SK-N-SH (cell line): Measurements from ENCODE around the gene ENPP7. TPM values are rescaled to one million over a fixed set of nuclear protein-coding genes. Genes with fewer than 3 reads are reported as not detected.

ENCODE experiments used
- CTCF ChIA-PET: fragments of 300-600, 350-600 bp; formaldehyde crosslinking; extraction: SDS; loops from one replicate; lab custom pipeline; 2021; lab: Yijun Ruan, JAX
- POLR2A ChIA-PET: fragments of 350-600 bp; sonication (Branson Sonifier 250); formaldehyde crosslinking; extraction: SDS; loops from one replicate; lab custom pipeline; 2020; ENCODE audit warnings: antibody characterized with exemption, inconsistent platforms; lab: Yijun Ruan, JAX
- DNase-seq: peaks from one replicate; pipeline ENCODE4 v3.0.0; 2012
- H2AFZ ChIP-seq: fragments of 200-600 bp; sonication (generic); 2 replicates; pipeline ENCODE4 v1.8.1; 2016; ENCODE audit warnings: antibody characterized with exemption, mild to moderate bottlenecking, low read depth
- H3F3A ChIP-seq: fragments of 200-600 bp; sonication (generic); replicated peaks from 2 replicates; pipeline ENCODE3; 2016; ENCODE audit warnings: antibody characterized with exemption, mild to moderate bottlenecking; ENCODE audit not compliant: insufficient read depth
- H3K27ac ChIP-seq, 2 experiments: fragments of 200-500 bp in 1 of 2; fragments of 200-600 bp in 1 of 2; sonication (Bioruptor generic) in 1 of 2; sonication (generic), shearing (Covaris generic) in 1 of 2; 2 replicates each; pipeline versions ENCODE4 v1.5.1 to v1.6.1; 2014 to 2016; ENCODE audit warnings: low read depth in 2 of 2, inconsistent platforms in 1 of 2, low read length in 1 of 2, mild to moderate bottlenecking in 1 of 2, mixed read lengths in 1 of 2
- H3K27me3 ChIP-seq: fragments of 200-600 bp; sonication (generic), shearing (Covaris generic); 2 replicates; pipeline ENCODE4 v1.6.1; 2016; ENCODE audit warnings: mixed run types; ENCODE audit not compliant: insufficient read depth
- H3K36me3 ChIP-seq, 2 experiments: fragments of 200-500 bp in 1 of 2; fragments of 200-600 bp in 1 of 2; sonication (Bioruptor generic) in 1 of 2; sonication (generic) in 1 of 2; replicated peaks in 1 of 2; 2 replicates each; pipeline versions ENCODE3 to v1.5.1; 2014 to 2016; ENCODE audit warnings: low read length in 1 of 2, mild to moderate bottlenecking in 1 of 2; ENCODE audit not compliant: insufficient read depth in 2 of 2, control insufficient read depth in 1 of 2
- H3K4me1 ChIP-seq, 2 experiments: fragments of 200-500 bp in 1 of 2; fragments of 200-600 bp in 1 of 2; sonication (Bioruptor generic) in 1 of 2; sonication (generic), shearing (Covaris generic) in 1 of 2; 2 replicates each; pipeline versions ENCODE4 v1.5.1 to v1.6.1; 2014 to 2016; ENCODE audit warnings: low read depth in 1 of 2, low read length in 1 of 2, mixed run types in 1 of 2; ENCODE audit not compliant: insufficient read depth in 2 of 2, control insufficient read depth in 1 of 2
- H3K4me2 ChIP-seq: fragments of 200-600 bp; sonication (generic), shearing (Covaris generic); 2 replicates; pipeline ENCODE4 v1.6.1; 2017; ENCODE audit warnings: mixed run types
- H3K4me3 ChIP-seq, 2 experiments: fragments of 200-500 bp in 1 of 2; fragments of 200-600 bp in 1 of 2; sonication (Bioruptor generic) in 1 of 2; sonication (generic), shearing (Covaris generic) in 1 of 2; 2 replicates each; pipeline versions ENCODE4 v1.5.1 to v1.8.1; 2014 to 2016; ENCODE audit warnings: low read depth in 2 of 2, inconsistent platforms in 1 of 2, low read length in 1 of 2, mild to moderate bottlenecking in 1 of 2, mixed read lengths in 1 of 2, moderate library complexity in 1 of 2
- H3K79me2 ChIP-seq: fragments of 200-600 bp; sonication (generic); 2 replicates; pipeline ENCODE4 v1.8.1; 2017; ENCODE audit warnings: mild to moderate bottlenecking; ENCODE audit not compliant: insufficient read depth
- H3K9ac ChIP-seq: fragments of 200-600 bp; sonication (generic); 2 replicates; pipeline ENCODE4 v1.6.1; 2017; ENCODE audit warnings: mixed run types
- H3K9me2 ChIP-seq: fragments of 200-600 bp; sonication (generic); 2 replicates; pipeline ENCODE4 v1.6.1; 2017; ENCODE audit warnings: mixed run types
- H3K9me3 ChIP-seq: fragments of 200-600 bp; sonication (generic); 2 replicates; pipeline ENCODE4 v1.6.1; 2017; ENCODE audit warnings: mixed run types, mild to moderate bottlenecking, moderate library complexity
- H4K20me1 ChIP-seq: fragments of 200-600 bp; sonication (generic); 2 replicates; pipeline ENCODE4 v1.6.1; 2017; ENCODE audit warnings: mild to moderate bottlenecking, mixed run types; ENCODE audit not compliant: insufficient read depth
- CHD2 ChIP-seq: fragments of 150-350 bp; IDR thresholded peaks from 2 replicates; pipeline ENCODE4 v1.6.1; 2018; ENCODE audit warnings: low read length; ENCODE audit not compliant: partially characterized antibody
- CTCF ChIP-seq: fragments of 200-600 bp; sonication (generic); IDR thresholded peaks from 2 replicates; pipeline ENCODE4 v1.6.1; 2017; ENCODE audit warnings: antibody characterized with exemption, mild to moderate bottlenecking, moderate library complexity
- EZH2phosphoT487 ChIP-seq: fragments of 200-600 bp; sonication (generic); IDR thresholded peaks from 2 replicates; pipeline ENCODE4 v1.6.1; 2017; ENCODE audit warnings: low read depth, mixed run types, mild to moderate bottlenecking, antibody characterized with exemption, moderate library complexity, borderline replicate concordance
- FOSL2 ChIP-seq: IDR thresholded peaks from 2 replicates; pipeline ENCODE4 v1.4.0; 2012; ENCODE audit warnings: low read depth, mild to moderate bottlenecking, moderate library complexity, borderline replicate concordance
- FOXM1 ChIP-seq: IDR thresholded peaks from 2 replicates; pipeline ENCODE4 v1.4.0; 2012; ENCODE audit warnings: low read depth, mild to moderate bottlenecking
- GABPA ChIP-seq: IDR thresholded peaks from 2 replicates; pipeline ENCODE4 v1.4.0; 2012; ENCODE audit warnings: low read depth, mild to moderate bottlenecking
- IRF3 ChIP-seq: fragments of 150-350 bp; IDR thresholded peaks from 2 replicates; pipeline ENCODE4 v1.6.1; 2016; ENCODE audit warnings: mild to moderate bottlenecking, low read depth, low read length
- MAX ChIP-seq: IDR thresholded peaks from 2 replicates; pipeline ENCODE4 v1.4.0; 2012; ENCODE audit warnings: low read depth
- NFIC ChIP-seq: IDR thresholded peaks from 2 replicates; pipeline ENCODE4 v1.4.0; 2012; ENCODE audit warnings: borderline replicate concordance
- NRF1 ChIP-seq: IDR thresholded peaks from 2 replicates; pipeline ENCODE4 v1.6.1; 2012; ENCODE audit warnings: low read depth, mild to moderate bottlenecking, low read length
- RAD21 ChIP-seq: IDR thresholded peaks from 2 replicates; pipeline ENCODE4 v1.6.1; 2012; ENCODE audit warnings: mild to moderate bottlenecking, low read length
- RXRA ChIP-seq: IDR thresholded peaks from 2 replicates; pipeline ENCODE4 v1.4.0; 2012; ENCODE audit warnings: low read depth, mild to moderate bottlenecking, borderline replicate concordance
- TEAD4 ChIP-seq: IDR thresholded peaks from 2 replicates; pipeline ENCODE4 v1.4.0; 2012; ENCODE audit warnings: mild to moderate bottlenecking, borderline replicate concordance; ENCODE audit not compliant: insufficient read depth
- USF1 ChIP-seq: IDR thresholded peaks from 2 replicates; pipeline ENCODE4 v1.4.0; 2012; ENCODE audit warnings: low read depth, borderline replicate concordance
- WGBS: methylation state at CpG from one replicate; pipeline ENCODE4 v1.1.6; 2017; ENCODE audit warnings: low lambda C conversion rate; 5-methylcytosine and 5-hydroxymethylcytosine counted together
- polyA plus RNA-seq, 3 experiments: library from polyadenylated mRNA; depleted of rRNA; stranded (reverse); fragments of >200 nt; gene quantifications; 2 replicates each; pipeline ENCODE4 v1.2.3, GENCODE V29; 2012
- TF ChIP-seq, protein P1 (sequence below): IDR thresholded peaks from 2 replicates; pipeline ENCODE4; 2012
- TF ChIP-seq, protein P2 (sequence below): IDR thresholded peaks from 2 replicates; pipeline ENCODE4 v1.4.0; 2012; ENCODE audit warnings: low read depth, borderline replicate concordance

The ENPP7 gene
- polyA plus RNA-seq, 1 of the 3 experiments (the other 2 are of a cell fraction): not detected

DNA sequence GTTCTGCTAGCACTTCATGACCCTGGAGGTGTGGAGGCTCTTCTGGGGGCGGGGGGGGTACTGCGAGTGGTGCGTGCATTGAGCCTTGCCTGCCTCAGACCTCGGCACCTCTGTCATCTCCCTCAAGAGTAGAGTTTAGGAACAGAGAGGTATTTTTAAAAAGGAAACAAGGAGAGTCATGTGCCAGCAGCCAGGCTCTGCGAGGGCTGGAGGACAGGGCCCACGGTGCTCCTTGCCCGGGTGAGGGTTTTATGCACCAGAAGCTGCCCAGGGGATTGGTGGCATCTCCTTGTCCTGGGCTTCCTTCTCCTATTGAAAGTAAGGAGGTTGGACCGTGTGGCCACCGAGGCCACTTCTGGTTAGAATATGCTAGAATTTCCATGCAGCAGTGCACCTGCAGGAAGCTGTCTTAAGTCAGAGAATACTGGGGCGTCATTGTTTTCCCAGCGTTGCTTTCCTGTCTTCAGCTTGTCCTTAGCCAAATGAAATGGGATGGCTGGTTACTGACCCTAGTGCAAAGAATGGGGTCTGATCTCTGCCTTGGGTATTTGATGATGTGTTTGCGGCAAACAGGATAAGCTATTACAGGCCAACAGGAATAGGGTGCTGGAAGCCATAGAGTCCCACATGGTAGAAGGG lies 50.4 kb downstream of the ENPP7 start:
- no peak overlapping the region for H2AFZ ChIP-seq
- H3K36me3 ChIP-seq: peaks cover 8 to 56% of the 10 kb centered on the region in 2 experiments
- H3F3A ChIP-seq: peaks cover 7% of the 10 kb centered on the region
- H3K79me2 ChIP-seq: peaks cover 36% of the 10 kb centered on the region
- TF ChIP-seq MAX (no peak), GABPA (no peak), FOXM1 (no peak), NRF1 (no peak), TEAD4 (no peak)
- WGBS: 92% methylated on average over 12 of the region's 12 CpGs
- no peaks in the 10 kb centered on the region for H3K9me2 ChIP-seq
- H3K9ac ChIP-seq: no peak overlapping the region
- CTCF ChIA-PET: interaction anchor here (0.8 to 1.9 kb wide), 6 partner anchors 13 to 54 kb away, joined by 3 to 8 read pairs (median 4); partner anchors contain the start of gene CBX8
- POLR2A ChIA-PET: interaction anchor here (0.8 kb wide), 1 partner anchor 12 kb away, joined by 3 read pairs; no protein-coding TSS in a partner anchor
- no peak overlapping the region; a peak in 1 of 4 replicates for H3K27ac ChIP-seq
- no peak overlapping the region for H3K4me3 ChIP-seq
- H3K27me3 ChIP-seq: peaks cover 4% of the 10 kb centered on the region; the same call in 1 of the 2 replicates
- no peaks in the 10 kb centered on the region for H3K9me3 ChIP-seq
- H4K20me1 ChIP-seq: peaks cover 32% of the 10 kb centered on the region; the same call in 1 of the 2 replicates
- H3K4me2 ChIP-seq: no peak overlapping the region
- H3K4me1 ChIP-seq: peaks cover 0 to 26% of the 10 kb centered on the region in 2 experiments; a peak in 3 of 4 replicates
- DNase-seq: no peak

DNA sequence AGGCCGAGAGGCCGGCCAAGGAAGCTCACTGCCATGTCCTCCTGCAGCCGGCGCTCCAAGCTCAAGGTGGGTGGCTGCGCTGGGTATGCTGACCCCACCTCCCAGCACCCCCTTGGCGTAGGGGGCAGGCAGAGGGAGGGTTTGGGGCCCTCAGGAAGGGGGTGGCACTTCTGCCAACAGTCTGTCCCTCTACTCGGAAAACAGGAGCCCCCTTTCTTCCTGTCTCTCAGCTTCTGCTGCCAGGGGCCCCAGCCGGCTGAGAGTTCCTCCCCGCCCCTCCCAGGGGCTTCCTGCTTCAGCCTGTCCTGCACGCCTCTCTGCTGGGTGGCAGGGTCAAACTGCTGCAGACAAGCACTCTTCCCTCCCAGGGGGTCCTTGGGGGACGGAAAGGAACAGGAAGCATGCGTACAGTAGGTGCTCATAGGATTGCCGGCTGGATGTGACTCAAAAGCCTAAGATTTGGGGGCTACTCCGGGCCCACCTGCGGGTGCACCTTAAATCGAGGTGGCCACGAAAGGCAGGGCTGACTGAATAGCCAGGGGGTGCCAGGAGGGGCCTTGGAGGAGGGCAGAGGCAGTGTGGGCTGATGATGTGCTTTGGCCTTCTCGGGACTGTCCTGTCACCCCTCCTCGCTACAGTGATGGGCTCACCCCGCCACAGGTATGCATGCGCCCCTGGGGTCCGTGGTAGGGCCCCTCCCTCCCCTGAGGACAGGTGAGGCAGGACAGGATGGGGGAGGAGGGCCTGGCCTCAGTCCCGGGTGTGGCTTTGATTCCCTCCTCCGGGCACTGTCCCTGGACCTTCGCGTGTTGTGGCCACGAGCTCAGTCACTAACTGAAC lies 51.2 kb downstream of the ENPP7 start:
- no peaks in the 10 kb centered on the region for H3K9me3 ChIP-seq
- peaks cover 0 to 34% of the 10 kb centered on the region in 2 experiments; a peak in 3 of 4 replicates for H3K4me1 ChIP-seq
- ChIA-PET POLR2A (interaction anchor here (0.8 to 1.2 kb wide), 2 partner anchors 11 to 15 kb away, joined by 3 read pairs; partner anchors contain the start of gene CBX8), CTCF (interaction anchor here (0.8 to 1.8 kb wide), 6 partner anchors 12 to 53 kb away, joined by 3 to 8 read pairs (median 4); partner anchors contain the start of gene CBX8)
- WGBS: 94% methylated on average over 25 of the region's 27 CpGs
- TF ChIP-seq, protein P1, sequence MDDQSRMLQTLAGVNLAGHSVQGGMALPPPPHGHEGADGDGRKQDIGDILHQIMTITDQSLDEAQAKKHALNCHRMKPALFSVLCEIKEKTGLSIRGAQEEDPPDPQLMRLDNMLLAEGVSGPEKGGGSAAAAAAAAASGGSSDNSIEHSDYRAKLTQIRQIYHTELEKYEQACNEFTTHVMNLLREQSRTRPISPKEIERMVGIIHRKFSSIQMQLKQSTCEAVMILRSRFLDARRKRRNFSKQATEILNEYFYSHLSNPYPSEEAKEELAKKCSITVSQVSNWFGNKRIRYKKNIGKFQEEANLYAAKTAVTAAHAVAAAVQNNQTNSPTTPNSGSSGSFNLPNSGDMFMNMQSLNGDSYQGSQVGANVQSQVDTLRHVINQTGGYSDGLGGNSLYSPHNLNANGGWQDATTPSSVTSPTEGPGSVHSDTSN: no peak
- TF ChIP-seq IRF3: no peak
- TF ChIP-seq, protein P2, sequence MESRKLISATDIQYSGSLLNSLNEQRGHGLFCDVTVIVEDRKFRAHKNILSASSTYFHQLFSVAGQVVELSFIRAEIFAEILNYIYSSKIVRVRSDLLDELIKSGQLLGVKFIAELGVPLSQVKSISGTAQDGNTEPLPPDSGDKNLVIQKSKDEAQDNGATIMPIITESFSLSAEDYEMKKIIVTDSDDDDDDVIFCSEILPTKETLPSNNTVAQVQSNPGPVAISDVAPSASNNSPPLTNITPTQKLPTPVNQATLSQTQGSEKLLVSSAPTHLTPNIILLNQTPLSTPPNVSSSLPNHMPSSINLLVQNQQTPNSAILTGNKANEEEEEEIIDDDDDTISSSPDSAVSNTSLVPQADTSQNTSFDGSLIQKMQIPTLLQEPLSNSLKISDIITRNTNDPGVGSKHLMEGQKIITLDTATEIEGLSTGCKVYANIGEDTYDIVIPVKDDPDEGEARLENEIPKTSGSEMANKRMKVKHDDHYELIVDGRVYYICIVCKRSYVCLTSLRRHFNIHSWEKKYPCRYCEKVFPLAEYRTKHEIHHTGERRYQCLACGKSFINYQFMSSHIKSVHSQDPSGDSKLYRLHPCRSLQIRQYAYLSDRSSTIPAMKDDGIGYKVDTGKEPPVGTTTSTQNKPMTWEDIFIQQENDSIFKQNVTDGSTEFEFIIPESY: no peak
- no peak for TF ChIP-seq CTCF
- TF ChIP-seq EZH2phosphoT487: no peak
- TF ChIP-seq NFIC: no peak
- no peak for TF ChIP-seq RAD21
- no peak for TF ChIP-seq CHD2
- TF ChIP-seq USF1: no peak
- no peak for TF ChIP-seq FOXM1
- TF ChIP-seq RXRA: no peak
- no peak for TF ChIP-seq FOSL2
- H3K4me3 ChIP-seq: no peak overlapping the region
- H3K36me3 ChIP-seq: peaks cover 8 to 56% of the 10 kb centered on the region in 2 experiments
- peaks cover 34% of the 10 kb centered on the region; the same call in 1 of the 2 replicates for H4K20me1 ChIP-seq
- H3K4me2 ChIP-seq: no peak overlapping the region
- H3K27ac ChIP-seq: no peak overlapping the region
- H3F3A ChIP-seq: no peaks in the 10 kb centered on the region
- H3K9me2 ChIP-seq: no peaks in the 10 kb centered on the region
- no peak for DNase-seq
- H3K27me3 ChIP-seq: no peaks in the 10 kb centered on the region; the same call in 1 of the 2 replicates
- no peak overlapping the region for H3K9ac ChIP-seq
- H3K79me2 ChIP-seq: peaks cover 36% of the 10 kb centered on the region
- H2AFZ ChIP-seq: no peak overlapping the region
